Immature natural killer cell (primary cell): Measurements from ENCODE around the gene EIF4A3. TPM values are rescaled to one million over a fixed set of nuclear protein-coding genes. Genes with fewer than 3 reads are reported as not detected.

ENCODE experiments used
- DNase-seq, 3 donors: peaks; one replicate each; pipeline ENCODE4 v3.0.0; 2022; ENCODE audit warnings: mixed read lengths in 1 of 3
- H3K27ac Mint-ChIP-seq, 6 donors: one replicate each; pipeline ENCODE4 v1.8.0; 2020; ENCODE audit warnings: mixed read lengths in 6 of 6, mild to moderate bottlenecking in 5 of 6, inconsistent platforms in 4 of 6, moderate library complexity in 3 of 6
- H3K27me3 Mint-ChIP-seq, 3 donors: one replicate each; pipeline ENCODE4 v1.8.0; 2020 to 2021; ENCODE audit warnings: low read depth in 3 of 3, mild to moderate bottlenecking in 3 of 3, mixed read lengths in 3 of 3, moderate library complexity in 3 of 3, inconsistent platforms in 1 of 3
- H3K36me3 Mint-ChIP-seq, 3 donors: one replicate each; pipeline ENCODE4 v1.8.0; 2020; ENCODE audit warnings: mixed read lengths in 3 of 3, inconsistent platforms in 2 of 3, mild to moderate bottlenecking in 2 of 3
- H3K4me1 Mint-ChIP-seq, 2 donors: one replicate each; pipeline ENCODE4 v1.8.0; 2020; ENCODE audit warnings: inconsistent platforms in 2 of 2, mild to moderate bottlenecking in 2 of 2, mixed read lengths in 2 of 2, moderate library complexity in 1 of 2
- H3K4me3 Mint-ChIP-seq, 5 donors: one replicate each; pipeline ENCODE4 v1.8.0; 2020; ENCODE audit warnings: mild to moderate bottlenecking in 5 of 5, mixed read lengths in 5 of 5, inconsistent platforms in 3 of 5, moderate library complexity in 3 of 5
- H3K9me3 Mint-ChIP-seq, 6 donors: one replicate each; pipeline ENCODE4 v1.8.0; 2020; ENCODE audit warnings: mild to moderate bottlenecking in 6 of 6, mixed read lengths in 6 of 6, inconsistent platforms in 4 of 6, moderate library complexity in 3 of 6
- polyA plus RNA-seq, 3 donors: library from polyadenylated mRNA; unstranded; fragments of 300-500 nt; fragmentation: Illumina TruSeq; gene quantifications; one replicate each; pipeline ENCODE4 v1.2.3, GENCODE V29; 2021

The EIF4A3 gene
- polyA plus RNA-seq, 3 donors from 2014 or later = 70.7 to 124 (median 92.6) TPM

DNA sequence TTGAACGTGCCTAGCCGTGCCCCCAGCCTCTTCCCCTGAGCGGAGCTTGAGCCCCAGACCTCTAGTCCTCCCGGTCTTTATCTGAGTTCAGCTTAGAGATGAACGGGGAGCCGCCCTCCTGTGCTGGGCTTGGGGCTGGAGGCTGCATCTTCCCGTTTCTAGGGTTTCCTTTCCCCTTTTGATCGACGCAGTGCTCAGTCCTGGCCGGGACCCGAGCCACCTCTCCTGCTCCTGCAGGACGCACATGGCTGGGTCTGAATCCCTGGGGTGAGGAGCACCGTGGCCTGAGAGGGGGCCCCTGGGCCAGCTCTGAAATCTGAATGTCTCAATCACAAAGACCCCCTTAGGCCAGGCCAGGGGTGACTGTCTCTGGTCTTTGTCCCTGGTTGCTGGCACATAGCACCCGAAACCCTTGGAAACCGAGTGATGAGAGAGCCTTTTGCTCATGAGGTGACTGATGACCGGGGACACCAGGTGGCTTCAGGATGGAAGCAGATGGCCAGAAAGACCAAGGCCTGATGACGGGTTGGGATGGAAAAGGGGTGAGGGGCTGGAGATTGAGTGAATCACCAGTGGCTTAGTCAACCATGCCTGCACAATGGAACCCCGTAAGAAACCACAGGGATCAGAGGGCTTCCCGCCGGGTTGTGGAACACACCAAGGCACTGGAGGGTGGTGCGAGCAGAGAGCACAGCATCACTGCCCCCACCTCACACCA, 44.8 kb downstream of the EIF4A3 start:
- H3K27me3 Mint-ChIP-seq = peaks cover 8 to 12% (median 11%) of the 10 kb centered on the region in 3 donors
- DNase-seq = no peak
- peak overlapping the region; percentile 60 to 91 (median 83) for H3K27ac Mint-ChIP-seq
- H3K9me3 Mint-ChIP-seq = peaks cover 0 to 1% (median 0%) of the 10 kb centered on the region in 6 donors
- H3K4me3 Mint-ChIP-seq = peak overlapping the region; percentile 90 to 92 (median 90)
- peaks cover 18 to 24% of the 10 kb centered on the region in 2 donors for H3K4me1 Mint-ChIP-seq
- no peaks in the 10 kb centered on the region for H3K36me3 Mint-ChIP-seq

GRCh38 chr17:80101011-80101945, 45.6 kb downstream of the EIF4A3 start, which contains the start of gene GAA:
GAA (plus strand) TSS chr17:80101581; CDS start chr17:80104587, 3,006 bp downstream.
- Mint-ChIP-seq H3K4me1 (peaks cover 18 to 24% of the 10 kb centered on the region in 2 donors), H3K27ac (peak within 1 kb of the TSS; percentile 75 to 92 (median 87)), H3K9me3 (peaks cover 0 to 1% (median 0%) of the 10 kb centered on the region in 6 donors), H3K36me3 (no peaks in the 10 kb centered on the region), H3K4me3 (peak within 1 kb of the TSS; percentile 90 to 94 (median 91)), H3K27me3 (peaks cover 9 to 12% (median 11%) of the 10 kb centered on the region in 3 donors)
- DNase-seq = peak; percentile 92 to 94 (median 94)

- Mint-ChIP-seq H3K4me1 (peaks cover 18 to 24% of the 10 kb centered on the region in 2 donors), H3K27ac (no peak overlapping the region), H3K36me3 (no peaks in the 10 kb centered on the region), H3K9me3 (peaks cover 0 to 1% (median 0%) of the 10 kb centered on the region in 6 donors), H3K27me3 (peaks cover 11 to 14% (median 11%) of the 10 kb centered on the region in 3 donors), H3K4me3 (peak overlapping the region; percentile 40 to 94 (median 88))
- DNase-seq = no peak
These were observed 46.9 kb downstream of the EIF4A3 start for GRCh38 chr17:80100035-80100323.

DNA sequence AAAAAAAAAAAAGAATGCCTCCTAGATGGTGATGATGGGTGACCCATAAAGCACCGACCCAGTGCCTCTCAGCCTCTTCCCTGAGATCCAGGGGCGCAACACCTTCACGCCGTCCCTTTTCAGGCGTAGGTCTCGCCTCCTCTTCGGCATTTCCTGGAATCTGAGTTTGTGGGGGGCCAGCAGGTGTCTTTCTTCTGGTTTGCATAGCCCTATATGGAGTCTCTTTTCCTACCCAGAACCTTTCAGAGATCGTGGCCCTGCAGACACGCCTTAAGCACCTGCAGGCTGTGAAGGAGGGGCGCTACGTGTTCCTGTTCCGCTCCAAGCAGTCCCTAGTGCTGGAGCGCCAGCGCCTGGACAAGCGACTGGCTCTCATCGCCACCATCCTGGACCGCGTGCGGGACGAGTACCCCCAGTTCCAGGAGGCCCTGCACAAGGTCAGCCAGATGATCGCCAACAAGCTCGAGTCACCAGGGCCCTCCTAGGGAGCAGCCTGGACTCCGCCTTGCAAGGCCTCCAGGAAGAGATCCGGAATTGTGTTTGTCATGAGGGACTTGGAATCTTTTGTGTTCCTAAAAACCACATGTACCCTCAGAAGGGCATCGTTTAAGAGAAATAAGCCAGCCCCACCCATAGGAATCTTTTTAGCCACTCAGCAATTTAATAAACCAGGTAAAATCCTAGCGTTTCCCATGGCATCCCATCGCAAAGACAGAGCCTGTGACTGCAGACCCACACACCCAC, 47.5 kb downstream of the EIF4A3 start:
- H3K4me1 Mint-ChIP-seq = peaks cover 18 to 24% of the 10 kb centered on the region in 2 donors
- DNase-seq = no peak
- H3K27ac Mint-ChIP-seq = no peak overlapping the region
- H3K27me3 Mint-ChIP-seq = peaks cover 10 to 14% (median 11%) of the 10 kb centered on the region in 3 donors
- H3K36me3 Mint-ChIP-seq = no peaks in the 10 kb centered on the region
- peaks cover 0 to 1% (median 0%) of the 10 kb centered on the region in 6 donors for H3K9me3 Mint-ChIP-seq
- H3K4me3 Mint-ChIP-seq = peak overlapping the region in 4 of 5 donors; percentile 17 to 88 (median 44)

DNA sequence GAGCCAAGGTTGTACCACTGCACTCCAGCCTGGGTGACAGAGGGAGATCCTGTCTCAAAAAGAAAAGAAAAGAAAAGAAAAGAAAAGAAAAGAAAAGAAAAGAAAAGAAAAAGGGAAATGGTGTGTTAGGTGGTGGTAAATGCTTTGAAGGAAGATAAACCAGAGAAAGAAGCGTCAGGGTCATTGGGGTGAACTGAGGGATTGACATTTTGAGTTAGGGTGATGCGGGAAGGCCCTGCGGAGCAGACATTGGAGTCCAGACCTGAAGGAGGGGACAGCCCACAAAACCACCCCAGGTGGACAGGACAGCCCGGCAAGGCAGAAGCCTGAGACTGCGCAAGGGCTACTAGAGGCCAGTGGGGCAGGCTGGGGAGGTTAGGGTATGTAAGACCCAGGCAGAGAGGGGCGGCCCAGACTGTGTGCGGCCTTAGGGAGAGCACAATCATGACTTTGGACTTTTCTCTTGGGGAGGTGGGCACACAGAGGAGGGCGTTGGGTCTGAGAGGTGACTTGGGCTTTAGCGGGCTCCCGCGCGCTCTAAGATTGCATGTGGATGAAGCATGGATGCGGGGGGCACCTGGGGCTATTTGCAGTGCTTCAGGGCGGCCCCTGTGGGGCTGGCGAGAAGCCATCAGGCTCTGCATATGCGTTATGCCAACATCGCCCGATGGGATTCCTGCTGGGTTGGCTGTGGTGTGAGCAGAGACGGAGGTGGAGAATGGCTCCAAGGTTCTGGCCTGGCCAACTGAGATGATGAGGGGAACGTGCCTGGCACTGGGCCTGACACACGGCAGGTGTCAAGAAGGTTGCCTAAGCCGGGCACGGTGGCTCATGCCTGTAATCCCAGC, 48.9 kb downstream of the EIF4A3 start:
- Mint-ChIP-seq H3K4me1 (peaks cover 18 to 21% of the 10 kb centered on the region in 2 donors), H3K36me3 (no peaks in the 10 kb centered on the region), H3K27me3 (peaks cover 9 to 14% (median 10%) of the 10 kb centered on the region in 3 donors), H3K9me3 (peaks cover 0 to 1% (median 0%) of the 10 kb centered on the region in 6 donors), H3K4me3 (no peak overlapping the region), H3K27ac (no peak overlapping the region)
- no peak for DNase-seq

GRCh38 chr17:80097127-80097621, 49.8 kb downstream of the EIF4A3 start:
- no peak for DNase-seq
- H3K4me3 Mint-ChIP-seq = no peak overlapping the region
- H3K27ac Mint-ChIP-seq = no peak overlapping the region
- H3K27me3 Mint-ChIP-seq = peaks cover 9 to 14% (median 10%) of the 10 kb centered on the region in 3 donors
- no peaks in the 10 kb centered on the region for H3K36me3 Mint-ChIP-seq
- peaks cover 15% of the 10 kb centered on the region in 2 donors for H3K4me1 Mint-ChIP-seq
- H3K9me3 Mint-ChIP-seq = peaks cover 0 to 1% (median 0%) of the 10 kb centered on the region in 6 donors

- Mint-ChIP-seq H3K4me3 (no peak overlapping the region), H3K27ac (no peak overlapping the region)
These were observed 50.3 kb downstream of the EIF4A3 start for GRCh38 chr17:80096561-80097021.

GRCh38 chr17:80095844-80096475, 51.0 kb downstream of the EIF4A3 start:
- no peak for DNase-seq
- H3K4me3 Mint-ChIP-seq = no peak overlapping the region
- H3K4me1 Mint-ChIP-seq = peaks cover 8 to 9% of the 10 kb centered on the region in 2 donors
- H3K27ac Mint-ChIP-seq = no peak overlapping the region
- H3K27me3 Mint-ChIP-seq = peaks cover 4 to 8% (median 7%) of the 10 kb centered on the region in 3 donors
- H3K9me3 Mint-ChIP-seq = peaks cover 0 to 1% (median 0%) of the 10 kb centered on the region in 6 donors
- no peaks in the 10 kb centered on the region for H3K36me3 Mint-ChIP-seq

More at GRCh38 chr17:80096561-80097021, 50.3 kb downstream of the EIF4A3 start:
- peaks cover 5 to 9% (median 8%) of the 10 kb centered on the region in 3 donors for H3K27me3 Mint-ChIP-seq
- H3K36me3 Mint-ChIP-seq = no peaks in the 10 kb centered on the region
- peaks cover 9 to 10% of the 10 kb centered on the region in 2 donors for H3K4me1 Mint-ChIP-seq
- no peak for DNase-seq
- peaks cover 0 to 1% (median 0%) of the 10 kb centered on the region in 6 donors for H3K9me3 Mint-ChIP-seq

- Mint-ChIP-seq H3K4me1 (peaks cover 1 to 2% of the 10 kb centered on the region in 2 donors), H3K27me3 (peaks cover 3 to 10% (median 4%) of the 10 kb centered on the region in 3 donors), H3K36me3 (no peaks in the 10 kb centered on the region), H3K27ac (no peak overlapping the region), H3K4me3 (no peak overlapping the region), H3K9me3 (peaks cover 0 to 1% (median 0%) of the 10 kb centered on the region in 6 donors)
- DNase-seq = no peak
These were observed 51.7 kb downstream of the EIF4A3 start for GRCh38 chr17:80095038-80095843.

GRCh38 chr17:80092959-80093358, 54.0 kb downstream of the EIF4A3 start:
- no peak overlapping the region for H3K27ac Mint-ChIP-seq
- no peaks in the 10 kb centered on the region for H3K36me3 Mint-ChIP-seq
- no peak overlapping the region for H3K4me3 Mint-ChIP-seq
- no peaks in the 10 kb centered on the region for H3K4me1 Mint-ChIP-seq
- no peak for DNase-seq
- no peaks in the 10 kb centered on the region for H3K9me3 Mint-ChIP-seq
- H3K27me3 Mint-ChIP-seq = peaks cover 2 to 7% (median 5%) of the 10 kb centered on the region in 3 donors

DNA sequence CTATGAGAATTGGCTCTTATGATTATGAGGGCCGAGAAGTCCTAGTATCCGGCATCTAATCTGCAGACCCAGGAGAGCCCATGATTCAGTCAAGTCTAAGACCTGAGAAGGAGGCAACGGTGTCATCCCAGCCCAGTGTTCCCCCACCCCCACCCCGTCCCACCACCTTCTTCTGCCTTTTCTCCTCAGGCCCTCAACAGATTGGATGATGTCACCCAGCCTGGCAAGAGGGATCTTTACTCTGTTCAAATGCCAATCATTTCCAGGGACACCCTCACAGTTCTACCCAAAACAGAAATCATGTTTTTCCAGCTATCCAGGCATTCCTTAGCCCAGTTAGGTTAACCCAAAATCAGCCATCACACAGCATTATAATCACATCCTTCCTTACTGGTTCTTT, 55.6 kb downstream of the EIF4A3 start:
- no peak for DNase-seq
- H3K36me3 Mint-ChIP-seq = no peaks in the 10 kb centered on the region
- no peaks in the 10 kb centered on the region for H3K4me1 Mint-ChIP-seq
- H3K27me3 Mint-ChIP-seq = peaks cover 2 to 4% (median 3%) of the 10 kb centered on the region in 3 donors
- no peaks in the 10 kb centered on the region for H3K9me3 Mint-ChIP-seq
- H3K4me3 Mint-ChIP-seq = no peak overlapping the region
- no peak overlapping the region for H3K27ac Mint-ChIP-seq
